Fibroblast of villous mesenchyme (primary cell): ENCODE data around the gene ADAD1. TPM values are rescaled to one million over a fixed set of nuclear protein-coding genes. Genes with fewer than 3 reads are reported as not detected.

Experiments
- DNase-seq: peaks from one replicate; pipeline ENCODE4 v3.0.0-alpha.2; 2010; ENCODE audit warnings: low read depth
- H3K4me3 ChIP-seq: 2 replicates; pipeline ENCODE4 v1.5.1; 2011; ENCODE audit warnings: low read depth, mild to moderate bottlenecking, low read length
- CTCF ChIP-seq: IDR thresholded peaks from 2 replicates; pipeline ENCODE4 v1.5.1; 2012; ENCODE audit warnings: low read depth, mild to moderate bottlenecking, low read length; ENCODE audit not compliant: insufficient read depth
- total RNA-seq: library from RNA; depleted of rRNA; stranded (reverse); fragments of >200 nt; gene quantifications from 2 replicates; pipeline ENCODE4 v1.2.3, GENCODE V29; 2012

ADAD1 gene
- not detected in 2 replicates for total RNA-seq

- no peak for TF ChIP-seq CTCF
- no peak for DNase-seq
- no peak within 1 kb of the TSS for H3K4me3 ChIP-seq
Observed at GRCh38 chr4:122378711-122379110, at the start of gene ADAD1. Gene ADAD1 (plus strand): TSS chr4:122379011. CDS start chr4:122380070, 1,059 bp downstream.

- no peak overlapping the region for H3K4me3 ChIP-seq
- TF ChIP-seq CTCF, result no peak
- DNase-seq, result peak; percentile 50
Observed at GRCh38 chr4:122329876-122330565, 48.8 kb upstream of the ADAD1 start.

GRCh38 chr4:122331195-122331594, 47.6 kb upstream of the ADAD1 start:
- DNase-seq, result no peak
- no peak overlapping the region for H3K4me3 ChIP-seq
- TF ChIP-seq CTCF, result no peak

GRCh38 chr4:122334828-122335227, 44.0 kb upstream of the ADAD1 start:
- no peak for DNase-seq
- TF ChIP-seq CTCF, result no peak
- no peak overlapping the region for H3K4me3 ChIP-seq

- peak; percentile 63 for DNase-seq
- no peak overlapping the region for H3K4me3 ChIP-seq
- TF ChIP-seq CTCF, result no peak
Observed at GRCh38 chr4:122341886-122342285, 36.9 kb upstream of the ADAD1 start.

GRCh38 chr4:122346036-122346435, 32.8 kb upstream of the ADAD1 start:
- no peak for TF ChIP-seq CTCF
- DNase-seq, result peak; percentile 2
- no peak overlapping the region for H3K4me3 ChIP-seq

- no peak for TF ChIP-seq CTCF
- no peak for DNase-seq
- H3K4me3 ChIP-seq, result no peak overlapping the region
Observed at GRCh38 chr4:122346503-122346902, 32.3 kb upstream of the ADAD1 start.
